Measurements from ENCODE around the gene ACSF2.
A peak's percentile ranks its signal among the peaks of the same experiment; 100 is the strongest.
"Not testable (repeated sequence)": the region's sequence is repeated elsewhere in the genome, so short reads cannot be mapped to it uniquely, and the experiment has no call there.

ACSF2 gene

GRCh38 chr17:50412188-50412732 is 13.8 kb upstream of the ACSF2 start:
- DNase-seq, result no peak

- DNase-seq, result no peak
Measured at GRCh38 chr17:50414808-50415207, 11.2 kb upstream of the ACSF2 start.

- DNase-seq, result not testable (repeated sequence)
Measured at GRCh38 chr17:50419577-50419976, 6.4 kb upstream of the ACSF2 start.

GRCh38 chr17:50420419-50421112 is 5.5 kb upstream of the ACSF2 start:
- DNase-seq, result no peak

GRCh38 chr17:50421308-50422051 is 4.5 kb upstream of the ACSF2 start:
- no peak for DNase-seq

- no peak for DNase-seq
Measured at GRCh38 chr17:50422738-50423137, 3.3 kb upstream of the ACSF2 start.

- no peak for DNase-seq
Measured at GRCh38 chr17:50423553-50424159, 2.4 kb upstream of the ACSF2 start.

GRCh38 chr17:50424246-50424995 is 1.6 kb upstream of the ACSF2 start:
- DNase-seq, result no peak

GRCh38 chr17:50424996-50425681 is 879 bp upstream of the ACSF2 start:
- no peak for DNase-seq

- DNase-seq, result no peak
Measured at GRCh38 chr17:50426472-50426782, 409 bp downstream of the ACSF2 start.

GRCh38 chr17:50426814-50427787 is 1.1 kb downstream of the ACSF2 start:
- no peak for DNase-seq

GRCh38 chr17:50428126-50428525 is 2.1 kb downstream of the ACSF2 start:
- DNase-seq, result not testable (repeated sequence)

- DNase-seq, result no peak
Measured at GRCh38 chr17:50428831-50429424, 2.9 kb downstream of the ACSF2 start.

- DNase-seq, result no peak
Measured at GRCh38 chr17:50429793-50430192, 3.8 kb downstream of the ACSF2 start.

- DNase-seq, result no peak
Measured at GRCh38 chr17:50430821-50431618, 5.0 kb downstream of the ACSF2 start.

GRCh38 chr17:50432125-50432762 is 6.2 kb downstream of the ACSF2 start:
- no peak for DNase-seq

- DNase-seq, result no peak
Measured at GRCh38 chr17:50437409-50437808, 11.4 kb downstream of the ACSF2 start.

- no peak for DNase-seq
Measured at GRCh38 chr17:50439008-50439407, 13.0 kb downstream of the ACSF2 start.

GRCh38 chr17:50440172-50440837 is 14.3 kb downstream of the ACSF2 start:
- DNase-seq, result peak; percentile 23

Measured in NCI-H2081 treated with DMSO at 0.1 percent for 48 hours (cell line).